ENCODE results near the gene NCK2. TPM values are rescaled to one million over a fixed set of nuclear protein-coding genes. Genes with fewer than 3 reads are reported as not detected.

The NCK2 gene
- total RNA-seq, 4 donors from 2014 or later = 55.4 to 90.5 (median 62.5) TPM

- Histone ChIP-seq H3K36me3 (peaks cover 0 to 44% (median 5%) of the 10 kb centered on the region in 3 donors), H3K27ac (no peak overlapping the region), H3K9me3 (peaks cover 0 to 8% (median 0%) of the 10 kb centered on the region in 3 donors), H3K4me3 (no peak overlapping the region), H3K27me3 (no peaks in the 10 kb centered on the region), H3K4me1 (peaks cover 0 to 31% (median 5%) of the 10 kb centered on the region in 3 donors)
- no peak for TF ChIP-seq POLR2A (IDR thresholded peaks at IDR 0.05)
- no peak for TF ChIP-seq CTCF (IDR thresholded peaks at IDR 0.05)
- WGBS, 2 donors = 81 to 100% methylated on average over 2 to 3 of the region's 3 CpGs
- DNase-seq = no peak
- intact Hi-C loops (cut with DNase I) = no loop called here
These were observed 144.3 kb downstream of the NCK2 start for GRCh38 chr2:105889046-105889445.

DNA sequence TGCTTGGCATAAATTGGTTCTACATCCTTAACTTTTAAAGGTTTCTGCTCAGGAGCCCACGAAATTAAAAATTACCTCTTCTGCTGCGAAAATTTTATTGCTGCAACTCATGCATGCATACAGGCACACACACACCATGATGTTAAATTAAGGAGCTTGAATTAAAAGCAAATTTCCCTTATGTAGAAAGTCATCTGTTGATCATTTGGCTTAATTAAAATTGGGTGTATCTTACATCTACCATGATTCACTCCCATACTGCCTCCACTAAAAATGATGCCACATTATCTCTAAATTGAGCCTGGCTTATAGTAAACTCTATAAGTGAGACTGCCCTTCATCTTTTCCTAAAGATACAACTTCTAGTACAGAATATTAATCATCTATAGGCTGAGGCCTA, 145.4 kb downstream of the NCK2 start:
- no peak for DNase-seq
- Histone ChIP-seq H3K36me3 (peaks cover 0 to 48% (median 5%) of the 10 kb centered on the region in 3 donors), H3K4me3 (no peak overlapping the region), H3K9me3 (peaks cover 0 to 8% (median 0%) of the 10 kb centered on the region in 3 donors), H3K4me1 (peaks cover 0 to 20% (median 5%) of the 10 kb centered on the region in 3 donors), H3K27ac (no peak overlapping the region), H3K27me3 (no peaks in the 10 kb centered on the region)
- TF ChIP-seq POLR2A (IDR thresholded peaks at IDR 0.05) = no peak
- TF ChIP-seq CTCF (IDR thresholded peaks at IDR 0.05) = no peak
- intact Hi-C loops (cut with DNase I) = no loop called here
- 41 to 51% methylated on average over 2 of the region's 2 CpGs for WGBS, 2 donors

DNA sequence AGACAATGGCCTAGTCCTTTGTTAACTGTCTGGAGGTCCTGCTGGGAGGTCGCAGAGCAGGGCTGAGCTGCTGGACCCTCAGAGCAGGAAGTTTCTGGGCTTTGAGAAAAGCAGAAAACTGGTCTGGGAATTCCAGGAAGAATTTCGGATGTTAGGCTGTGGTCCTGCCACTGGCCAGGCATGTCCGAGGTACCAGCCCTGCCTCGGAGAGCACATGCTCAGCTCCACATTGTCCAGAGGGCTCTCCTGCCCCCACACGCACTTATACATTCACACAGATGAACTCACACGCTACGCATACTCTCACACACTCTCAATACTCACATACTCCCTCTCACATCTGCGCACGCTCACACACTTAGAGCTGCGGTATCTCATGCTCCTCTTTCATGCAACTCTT, 146.1 kb downstream of the NCK2 start:
- H3K27me3 ChIP-seq = no peaks in the 10 kb centered on the region
- no peak overlapping the region for H3K27ac ChIP-seq
- no peak overlapping the region for H3K4me3 ChIP-seq
- peaks cover 0 to 8% (median 0%) of the 10 kb centered on the region in 3 donors for H3K9me3 ChIP-seq
- TF ChIP-seq POLR2A (IDR thresholded peaks at IDR 0.05) = no peak
- no peak for TF ChIP-seq CTCF (IDR thresholded peaks at IDR 0.05)
- WGBS, 2 donors = 90 to 93% methylated on average over 10 of the region's 10 CpGs
- no peak for DNase-seq
- peaks cover 0 to 13% (median 3%) of the 10 kb centered on the region in 3 donors for H3K4me1 ChIP-seq
- peaks cover 0 to 51% (median 5%) of the 10 kb centered on the region in 3 donors for H3K36me3 ChIP-seq
- intact Hi-C loops (cut with DNase I) = no loop called here

DNA sequence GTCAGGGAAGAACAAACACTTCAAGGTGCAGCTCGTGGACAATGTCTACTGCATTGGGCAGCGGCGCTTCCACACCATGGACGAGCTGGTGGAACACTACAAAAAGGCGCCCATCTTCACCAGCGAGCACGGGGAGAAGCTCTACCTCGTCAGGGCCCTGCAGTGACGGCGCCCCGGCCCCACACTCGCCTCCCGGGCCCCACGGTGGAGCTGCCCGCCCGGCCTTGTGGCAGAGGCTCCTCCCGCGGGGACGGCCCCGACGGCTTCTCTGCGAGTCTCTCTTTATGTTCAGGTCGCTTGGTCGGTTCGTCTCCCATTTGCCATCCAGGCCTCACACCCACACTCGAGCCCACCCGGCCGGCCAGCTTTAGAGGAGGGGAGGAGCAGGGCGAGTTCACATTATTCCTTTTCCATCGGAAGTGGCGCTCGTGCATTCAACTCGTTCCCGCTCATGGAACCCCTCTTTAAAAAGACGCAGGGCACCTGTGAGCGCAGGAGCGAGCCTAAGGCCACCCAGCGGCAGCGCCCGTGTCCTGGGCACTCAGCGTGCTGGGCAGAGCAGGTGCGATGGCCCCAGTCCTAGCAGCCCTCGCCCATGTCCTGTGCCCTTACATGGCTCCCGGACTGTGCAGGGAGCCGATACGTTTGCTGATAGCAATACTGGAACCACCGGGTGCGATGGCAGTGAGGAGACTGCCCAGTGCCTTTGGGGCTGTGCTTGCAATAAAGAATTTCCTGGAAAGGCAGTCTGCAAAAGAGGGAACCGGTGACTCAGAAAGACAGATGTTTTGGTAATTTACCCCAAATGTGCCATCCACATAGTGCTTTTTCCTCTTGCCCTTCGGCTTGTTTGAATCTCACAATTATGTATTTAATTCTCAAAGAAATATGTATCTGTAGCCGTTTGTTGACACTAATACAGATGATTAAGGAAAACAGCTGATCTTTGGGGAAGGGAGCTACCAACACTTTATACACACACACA, 148.6 kb downstream of the NCK2 start:
- H3K9me3 ChIP-seq = peaks cover 0 to 8% (median 0%) of the 10 kb centered on the region in 3 donors
- WGBS, 2 donors = 88 to 90% methylated on average over 25 to 26 of the region's 51 CpGs
- no peaks in the 10 kb centered on the region for H3K4me1 ChIP-seq
- H3K36me3 ChIP-seq = peaks cover 0 to 49% (median 5%) of the 10 kb centered on the region in 3 donors
- H3K4me3 ChIP-seq = no peak overlapping the region
- no peak for DNase-seq
- intact Hi-C loops (cut with DNase I) = no loop called here
- H3K27me3 ChIP-seq = no peaks in the 10 kb centered on the region
- no peak overlapping the region for H3K27ac ChIP-seq
- TF ChIP-seq CTCF (IDR thresholded peaks at IDR 0.05) (no peak), POLR2A (IDR thresholded peaks at IDR 0.05) (no peak)

GRCh38 chr2:105894327-105894944, 149.7 kb downstream of the NCK2 start:
- Histone ChIP-seq H3K9me3 (no peaks in the 10 kb centered on the region), H3K27me3 (no peaks in the 10 kb centered on the region), H3K4me1 (no peaks in the 10 kb centered on the region), H3K36me3 (peaks cover 0 to 38% (median 5%) of the 10 kb centered on the region in 3 donors), H3K4me3 (no peak overlapping the region), H3K27ac (no peak overlapping the region)
- TF ChIP-seq POLR2A (IDR thresholded peaks at IDR 0.05) (no peak), CTCF (IDR thresholded peaks at IDR 0.05) (no peak)
- DNase-seq = no peak
- intact Hi-C loops (cut with DNase I) = no loop called here
- WGBS, 2 donors = 72 to 92% methylated on average over 11 to 12 of the region's 13 CpGs

Measured in esophagus squamous epithelium (tissue), 5 donors.